ENCODE measurements around the gene KANK4.

KANK4 gene

GRCh38 chr1:62301726-62302390 lies 17.4 kb downstream of the KANK4 start:
- no peak for TF ChIP-seq CTCF (IDR thresholded peaks at IDR 0.05)

- no peak for TF ChIP-seq CTCF (IDR thresholded peaks at IDR 0.05)
Measured at GRCh38 chr1:62299426-62300200, 19.6 kb downstream of the KANK4 start.

GRCh38 chr1:62295921-62296491 lies 23.2 kb downstream of the KANK4 start:
- TF ChIP-seq CTCF (IDR thresholded peaks at IDR 0.05) = no peak

- TF ChIP-seq CTCF (IDR thresholded peaks at IDR 0.05) = peak; percentile 26; the same call in 1 of the 2 replicates
Measured at GRCh38 chr1:62294261-62294660, 25.0 kb downstream of the KANK4 start.

GRCh38 chr1:62288662-62289061 lies 30.6 kb downstream of the KANK4 start:
- no peak for TF ChIP-seq CTCF (IDR thresholded peaks at IDR 0.05)

- no peak for TF ChIP-seq CTCF (IDR thresholded peaks at IDR 0.05)
Measured at GRCh38 chr1:62288224-62288623, 31.0 kb downstream of the KANK4 start.

GRCh38 chr1:62286786-62287224 lies 32.4 kb downstream of the KANK4 start:
- no peak for TF ChIP-seq CTCF (IDR thresholded peaks at IDR 0.05)

Measured in LNCAP (cell line).